ENCODE data around the gene AMBRA1. TPM values are rescaled to one million over a fixed set of nuclear protein-coding genes. Genes with fewer than 3 reads are reported as not detected.

AMBRA1 gene
- total RNA-seq, 4 donors from 2014 or later, result 43.4 to 48.9 (median 46.3) TPM

DNA sequence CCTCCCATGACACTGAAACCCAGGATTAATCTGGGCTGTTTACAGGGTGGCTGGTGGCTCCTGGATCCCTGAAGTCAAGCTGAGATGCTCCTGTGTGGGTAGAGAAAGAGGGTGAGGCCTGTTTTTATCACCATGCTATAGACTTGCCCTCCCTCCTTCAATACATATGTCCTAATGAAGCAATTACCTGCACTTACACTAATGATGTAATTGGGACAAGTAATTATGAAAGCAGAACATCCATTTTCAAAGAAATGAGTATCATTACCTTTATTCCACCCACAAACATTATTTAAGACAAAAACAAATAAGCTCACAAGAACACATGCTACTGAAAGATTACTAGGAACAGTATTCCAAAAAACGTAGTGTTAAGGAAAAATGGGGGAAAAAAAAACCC is 138.0 kb downstream of the AMBRA1 start:
- H3K4me1 ChIP-seq, result peaks cover 0 to 5% (median 0%) of the 10 kb centered on the region in 4 donors
- DNase-seq, result no peak
- no peaks in the 10 kb centered on the region for H3K9me3 ChIP-seq
- H3K27me3 ChIP-seq, result no peaks in the 10 kb centered on the region
- 70 to 88% methylated on average over 1 of the region's 1 CpG for WGBS, 2 donors (ENCODE audit: low coverage in 1 of 2)
- in situ Hi-C loops (cut with MboI; ENCODE audit: low pct_ligation_motif_present in 1 of 4, low pct_unique_long_range_greater_than_20kb in 1 of 4, low sequenced_read_pairs in 3 of 4) (no loop called here), intact Hi-C loops (cut with DNase I; ENCODE audit: low total_unique reads) (no loop called here)
- H3K27ac ChIP-seq, result no peak overlapping the region
- no peak overlapping the region for H3K4me3 ChIP-seq
- TF ChIP-seq POLR2AphosphoS5 (IDR thresholded peaks at IDR 0.05), result no peak
- TF ChIP-seq EP300 (IDR thresholded peaks at IDR 0.05; ENCODE audit: low read depth), result no peak
- TF ChIP-seq POLR2A (IDR thresholded peaks at IDR 0.05), result no peak
- TF ChIP-seq, protein P1, sequence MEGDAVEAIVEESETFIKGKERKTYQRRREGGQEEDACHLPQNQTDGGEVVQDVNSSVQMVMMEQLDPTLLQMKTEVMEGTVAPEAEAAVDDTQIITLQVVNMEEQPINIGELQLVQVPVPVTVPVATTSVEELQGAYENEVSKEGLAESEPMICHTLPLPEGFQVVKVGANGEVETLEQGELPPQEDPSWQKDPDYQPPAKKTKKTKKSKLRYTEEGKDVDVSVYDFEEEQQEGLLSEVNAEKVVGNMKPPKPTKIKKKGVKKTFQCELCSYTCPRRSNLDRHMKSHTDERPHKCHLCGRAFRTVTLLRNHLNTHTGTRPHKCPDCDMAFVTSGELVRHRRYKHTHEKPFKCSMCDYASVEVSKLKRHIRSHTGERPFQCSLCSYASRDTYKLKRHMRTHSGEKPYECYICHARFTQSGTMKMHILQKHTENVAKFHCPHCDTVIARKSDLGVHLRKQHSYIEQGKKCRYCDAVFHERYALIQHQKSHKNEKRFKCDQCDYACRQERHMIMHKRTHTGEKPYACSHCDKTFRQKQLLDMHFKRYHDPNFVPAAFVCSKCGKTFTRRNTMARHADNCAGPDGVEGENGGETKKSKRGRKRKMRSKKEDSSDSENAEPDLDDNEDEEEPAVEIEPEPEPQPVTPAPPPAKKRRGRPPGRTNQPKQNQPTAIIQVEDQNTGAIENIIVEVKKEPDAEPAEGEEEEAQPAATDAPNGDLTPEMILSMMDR (IDR thresholded peaks at IDR 0.05), result no peak
- no peaks in the 10 kb centered on the region for H3K36me3 ChIP-seq

DNA sequence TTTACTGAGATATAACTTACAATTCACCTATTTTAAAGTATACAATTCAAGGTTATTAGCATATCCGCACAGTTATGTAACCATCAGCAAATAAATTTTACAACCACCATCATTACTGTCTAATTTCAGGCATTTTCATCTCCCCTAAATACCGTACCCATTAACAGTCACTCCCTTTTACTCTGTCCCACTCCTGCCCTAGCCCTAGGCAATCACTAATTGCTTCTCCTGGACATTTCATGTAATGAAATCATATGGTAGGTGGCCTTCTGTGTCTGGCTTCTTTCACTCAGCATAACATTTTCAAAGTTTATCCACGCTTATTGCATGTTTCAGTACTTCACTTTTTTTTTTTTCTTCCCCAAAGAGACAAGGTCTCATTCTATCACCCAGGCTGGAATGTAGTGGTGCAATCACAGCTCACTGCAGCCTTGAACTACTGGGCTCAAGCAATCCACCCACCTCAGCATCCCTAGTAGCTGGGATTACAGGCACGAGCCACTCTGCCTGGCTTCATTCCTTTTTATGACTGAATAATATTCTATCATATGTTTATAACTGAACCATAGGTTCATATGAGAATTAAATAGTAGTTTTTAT is 140.8 kb downstream of the AMBRA1 start:
- H3K27ac ChIP-seq, result no peak overlapping the region
- no peak for DNase-seq
- TF ChIP-seq, protein P1 (IDR thresholded peaks at IDR 0.05), result no peak
- TF ChIP-seq POLR2AphosphoS5 (IDR thresholded peaks at IDR 0.05) (no peak), EP300 (IDR thresholded peaks at IDR 0.05; ENCODE audit: low read depth) (no peak), POLR2A (IDR thresholded peaks at IDR 0.05) (no peak)
- no peaks in the 10 kb centered on the region for H3K9me3 ChIP-seq
- in situ Hi-C loops (cut with MboI; ENCODE audit: low pct_ligation_motif_present in 1 of 4, low pct_unique_long_range_greater_than_20kb in 1 of 4, low sequenced_read_pairs in 3 of 4), result no loop called here
- intact Hi-C loops (cut with DNase I; ENCODE audit: low total_unique reads), result no loop called here
- peaks cover 0 to 5% (median 0%) of the 10 kb centered on the region in 4 donors for H3K4me1 ChIP-seq
- WGBS, 2 donors (ENCODE audit: low coverage in 1 of 2), result 91 to 92% methylated on average over 4 of the region's 4 CpGs
- H3K4me3 ChIP-seq, result no peak overlapping the region
- H3K36me3 ChIP-seq, result no peaks in the 10 kb centered on the region
- H3K27me3 ChIP-seq, result no peaks in the 10 kb centered on the region

DNA sequence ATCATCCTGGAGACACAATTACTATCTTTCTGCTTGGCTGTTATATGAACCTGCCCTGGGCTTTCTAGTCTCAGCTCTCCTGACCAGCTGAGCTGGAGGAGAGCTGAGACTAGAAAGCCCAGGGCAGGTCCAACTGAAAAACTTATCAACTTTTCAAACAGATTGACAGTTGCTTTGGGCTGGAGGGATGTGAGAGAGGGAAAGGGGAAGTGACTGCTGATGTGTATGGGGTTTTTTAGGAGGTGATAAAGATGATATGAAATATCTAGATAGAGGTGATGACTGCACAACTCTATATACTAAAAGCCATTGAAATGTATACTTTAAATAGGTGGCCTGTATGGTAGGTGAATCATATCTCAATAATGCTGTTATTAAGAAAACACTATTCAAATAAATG is 142.1 kb downstream of the AMBRA1 start:
- TF ChIP-seq, protein P1 (IDR thresholded peaks at IDR 0.05), result no peak
- TF ChIP-seq POLR2A (IDR thresholded peaks at IDR 0.05) (no peak), POLR2AphosphoS5 (IDR thresholded peaks at IDR 0.05) (no peak), EP300 (IDR thresholded peaks at IDR 0.05; ENCODE audit: low read depth) (no peak)
- in situ Hi-C loops (cut with MboI; ENCODE audit: low pct_ligation_motif_present in 1 of 4, low pct_unique_long_range_greater_than_20kb in 1 of 4, low sequenced_read_pairs in 3 of 4), result no loop called here
- intact Hi-C loops (cut with DNase I; ENCODE audit: low total_unique reads), result no loop called here

DNA sequence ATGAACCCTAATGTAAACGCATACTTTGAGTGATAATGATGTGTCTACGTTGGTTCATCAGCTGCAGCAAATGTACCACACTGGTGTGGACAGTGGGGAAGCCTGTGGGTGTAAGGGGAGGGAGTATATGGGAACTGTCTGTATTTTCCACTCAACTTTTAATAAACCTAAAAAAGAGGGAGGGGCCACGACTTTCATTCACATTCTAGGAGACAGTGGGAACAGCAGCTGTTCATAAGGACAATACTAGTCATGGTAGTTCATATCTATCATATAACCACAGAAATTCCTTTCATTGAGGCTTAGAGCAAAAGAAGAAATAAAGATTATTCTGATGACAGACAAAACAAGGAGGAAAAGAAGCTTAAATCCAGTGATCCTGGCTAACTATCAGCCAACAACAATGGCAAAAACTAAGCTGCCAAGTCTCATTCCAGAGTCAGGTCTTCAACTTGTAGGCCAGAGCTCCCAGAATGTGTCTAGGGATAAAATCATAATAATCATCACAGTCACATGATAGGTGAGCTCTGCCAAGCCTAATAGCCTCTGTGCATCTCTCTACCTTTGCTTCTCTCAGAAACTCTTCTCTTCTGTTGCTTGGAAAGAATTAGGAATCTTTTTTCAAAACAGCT is 142.9 kb downstream of the AMBRA1 start:
- TF ChIP-seq POLR2A (IDR thresholded peaks at IDR 0.05) (no peak), EP300 (IDR thresholded peaks at IDR 0.05; ENCODE audit: low read depth) (no peak), POLR2AphosphoS5 (IDR thresholded peaks at IDR 0.05) (no peak)
- TF ChIP-seq, protein P1 (IDR thresholded peaks at IDR 0.05), result no peak
- H3K9me3 ChIP-seq, result no peaks in the 10 kb centered on the region
- intact Hi-C loops (cut with DNase I; ENCODE audit: low total_unique reads), result no loop called here
- no peaks in the 10 kb centered on the region for H3K27me3 ChIP-seq
- no peaks in the 10 kb centered on the region for H3K36me3 ChIP-seq
- no peak for DNase-seq
- H3K4me3 ChIP-seq, result no peak overlapping the region
- H3K27ac ChIP-seq, result no peak overlapping the region
- peaks cover 0 to 14% (median 7%) of the 10 kb centered on the region in 4 donors for H3K4me1 ChIP-seq
- 61 to 89% methylated on average over 3 of the region's 3 CpGs for WGBS, 2 donors (ENCODE audit: low coverage in 1 of 2)
- in situ Hi-C loops (cut with MboI; ENCODE audit: low pct_ligation_motif_present in 1 of 4, low pct_unique_long_range_greater_than_20kb in 1 of 4, low sequenced_read_pairs in 3 of 4), result no loop called here

More for the DNA sequence above, 142.1 kb downstream of the AMBRA1 start:
- no peaks in the 10 kb centered on the region for H3K9me3 ChIP-seq
- no peaks in the 10 kb centered on the region for H3K36me3 ChIP-seq
- H3K27ac ChIP-seq, result no peak overlapping the region
- no peak for DNase-seq
- H3K4me3 ChIP-seq, result no peak overlapping the region
- peaks cover 0 to 7% (median under 1%) of the 10 kb centered on the region in 4 donors for H3K4me1 ChIP-seq
- no peaks in the 10 kb centered on the region for H3K27me3 ChIP-seq

All from transverse colon (tissue), 4 donors.